ENCODE results near the gene SMARCB1. TPM values are rescaled to one million over a fixed set of nuclear protein-coding genes. Genes with fewer than 3 reads are reported as not detected.

The SMARCB1 gene
- total RNA-seq, 1 donor from 2014 or later, result 147 TPM

DNA sequence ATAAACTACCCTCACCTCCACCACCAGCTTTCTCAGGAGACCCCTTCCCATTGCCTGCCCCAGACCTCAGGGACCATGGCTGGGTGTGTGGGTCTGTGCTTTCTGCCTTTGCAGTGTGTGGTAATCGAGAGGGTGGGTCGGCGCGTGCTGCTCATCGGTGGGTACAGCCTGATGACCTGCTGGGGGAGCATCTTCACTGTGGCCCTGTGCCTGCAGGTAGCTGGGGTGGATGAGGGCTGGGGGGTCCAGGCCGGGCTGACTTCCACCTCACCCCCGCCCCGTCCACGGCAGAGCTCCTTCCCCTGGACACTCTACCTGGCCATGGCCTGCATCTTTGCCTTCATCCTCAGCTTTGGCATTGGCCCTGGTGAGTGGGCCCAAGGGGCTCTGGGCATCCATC is 96.9 kb downstream of the SMARCB1 start:
- TF ChIP-seq POLR2A (IDR thresholded peaks at IDR 0.05) (no peak), POLR2AphosphoS5 (IDR thresholded peaks at IDR 0.05; ENCODE audit: insufficient read depth in 1 of 2, low read depth in 1 of 2) (no peak), CTCF (IDR thresholded peaks at IDR 0.05) (no peak)
- intact Hi-C loops (cut with DNase I), result no loop called here
- Histone ChIP-seq H3K27me3 (no peaks in the 10 kb centered on the region), H3K9me3 (no peaks in the 10 kb centered on the region), H3K36me3 (no peaks in the 10 kb centered on the region), H3K27ac (no peak overlapping the region), H3K4me1 (peaks cover 8% of the 10 kb centered on the region), H3K4me3 (no peak overlapping the region)
- DNase-seq (ENCODE audit: extremely low spot score in 2 of 2), result no peak

DNA sequence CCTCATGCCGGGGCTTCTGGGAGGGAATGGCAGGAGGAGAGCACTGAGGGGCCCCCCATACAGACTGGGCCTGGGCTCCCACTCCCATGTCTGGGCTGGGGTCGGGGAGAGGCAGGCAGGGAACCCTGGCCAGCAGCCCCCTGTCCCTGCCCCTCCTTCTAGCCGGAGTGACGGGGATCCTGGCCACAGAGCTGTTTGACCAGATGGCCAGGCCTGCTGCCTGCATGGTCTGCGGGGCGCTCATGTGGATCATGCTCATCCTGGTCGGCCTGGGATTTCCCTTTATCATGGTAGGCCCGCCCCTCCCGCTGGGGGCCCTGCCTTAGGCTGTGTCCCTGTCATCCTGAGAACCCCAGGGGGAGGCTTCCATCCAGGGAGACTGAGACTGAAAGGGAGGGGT is 97.4 kb downstream of the SMARCB1 start:
- Histone ChIP-seq H3K9me3 (no peaks in the 10 kb centered on the region), H3K4me3 (no peak overlapping the region), H3K27me3 (no peaks in the 10 kb centered on the region), H3K36me3 (no peaks in the 10 kb centered on the region), H3K27ac (no peak overlapping the region), H3K4me1 (peaks cover 13% of the 10 kb centered on the region)
- TF ChIP-seq CTCF (IDR thresholded peaks at IDR 0.05) (no peak), POLR2AphosphoS5 (IDR thresholded peaks at IDR 0.05; ENCODE audit: insufficient read depth in 1 of 2, low read depth in 1 of 2) (no peak), POLR2A (IDR thresholded peaks at IDR 0.05) (no peak)
- DNase-seq (ENCODE audit: extremely low spot score in 2 of 2), result no peak
- intact Hi-C loops (cut with DNase I), result no loop called here

Small RNAs within 50 kb of the gene (small RNA-seq; reads per million reads assigned to genes)
- not detected for gene RN7SL268P

Other genes with a start within 250 kb of the SMARCB1 start
- not detected for gene IGLL1, start 206.7 kb upstream of the SMARCB1 start, total RNA-seq
- gene DRICH1, start 154.6 kb upstream of the SMARCB1 start, total RNA-seq, result not detected
- gene RGL4, start 96.0 kb upstream of the SMARCB1 start, total RNA-seq, result not detected
- 4.9 TPM for gene ZNF70, start 35.9 kb upstream of the SMARCB1 start, total RNA-seq
- not detected for gene VPREB3, start 32.5 kb upstream of the SMARCB1 start, total RNA-seq
- gene C22orf15, start 24.0 kb upstream of the SMARCB1 start, total RNA-seq, result not detected
- gene CHCHD10, start 19.0 kb upstream of the SMARCB1 start, total RNA-seq, result 12.0 TPM
- 6.4 TPM for gene MMP11, start 14.1 kb upstream of the SMARCB1 start, total RNA-seq
- 0.25 TPM for gene DERL3, start 52.0 kb downstream of the SMARCB1 start, total RNA-seq
- gene SLC2A11, start 70.9 kb downstream of the SMARCB1 start, total RNA-seq, result 4.9 TPM
- gene MIF, start 107.4 kb downstream of the SMARCB1 start, total RNA-seq, result 638 TPM
- gene GSTT2B, start 174.2 kb downstream of the SMARCB1 start, total RNA-seq, result not detected
- not detected for gene DDTL, start 179.9 kb downstream of the SMARCB1 start, total RNA-seq
- 167 TPM for gene DDT, start 187.5 kb downstream of the SMARCB1 start, total RNA-seq
- gene GSTT2, start 193.2 kb downstream of the SMARCB1 start, total RNA-seq, result not detected
- gene GSTT4, start 218.5 kb downstream of the SMARCB1 start, total RNA-seq, result not detected
- 75.6 TPM for gene CABIN1, start 224.3 kb downstream of the SMARCB1 start, total RNA-seq